ENCODE measurements around the gene DOHH.

DNA sequence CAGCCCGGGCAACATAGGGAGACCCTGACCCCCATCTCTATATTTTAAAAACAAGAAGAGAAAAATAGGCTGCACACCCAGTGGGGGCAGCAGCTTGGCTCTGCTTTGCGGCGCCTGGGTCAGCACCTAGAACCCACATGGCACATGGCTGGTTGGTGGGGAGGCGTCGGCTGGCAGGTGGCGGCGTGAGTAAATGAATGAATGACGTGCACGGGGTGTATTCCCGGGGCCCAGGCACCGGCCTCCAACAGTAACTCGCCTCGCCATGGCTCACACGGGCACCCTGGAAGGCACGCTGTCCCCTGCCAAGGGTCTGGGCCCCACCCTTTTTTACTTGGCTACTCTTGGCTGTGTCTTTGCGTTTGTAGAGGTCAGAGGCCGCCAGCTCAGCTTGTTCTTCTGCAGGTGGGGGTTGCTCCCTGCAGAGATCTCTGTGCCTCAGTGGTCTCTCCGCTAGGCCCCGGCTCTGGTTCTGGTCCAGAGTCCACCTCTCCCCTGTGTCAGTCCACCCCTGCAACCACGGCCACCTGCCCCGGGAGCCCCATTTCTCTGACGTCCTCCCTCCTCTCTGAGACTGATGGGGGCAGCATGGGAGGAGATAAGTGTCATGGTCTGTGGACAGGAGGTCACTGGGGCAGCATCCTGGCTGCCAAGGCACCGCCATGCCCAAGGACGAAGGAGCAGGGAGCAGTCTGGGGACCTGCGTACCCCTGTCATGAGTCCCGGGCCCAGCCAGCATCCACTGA is 11.2 kb upstream of the DOHH start:
- TF ChIP-seq, protein P1, sequence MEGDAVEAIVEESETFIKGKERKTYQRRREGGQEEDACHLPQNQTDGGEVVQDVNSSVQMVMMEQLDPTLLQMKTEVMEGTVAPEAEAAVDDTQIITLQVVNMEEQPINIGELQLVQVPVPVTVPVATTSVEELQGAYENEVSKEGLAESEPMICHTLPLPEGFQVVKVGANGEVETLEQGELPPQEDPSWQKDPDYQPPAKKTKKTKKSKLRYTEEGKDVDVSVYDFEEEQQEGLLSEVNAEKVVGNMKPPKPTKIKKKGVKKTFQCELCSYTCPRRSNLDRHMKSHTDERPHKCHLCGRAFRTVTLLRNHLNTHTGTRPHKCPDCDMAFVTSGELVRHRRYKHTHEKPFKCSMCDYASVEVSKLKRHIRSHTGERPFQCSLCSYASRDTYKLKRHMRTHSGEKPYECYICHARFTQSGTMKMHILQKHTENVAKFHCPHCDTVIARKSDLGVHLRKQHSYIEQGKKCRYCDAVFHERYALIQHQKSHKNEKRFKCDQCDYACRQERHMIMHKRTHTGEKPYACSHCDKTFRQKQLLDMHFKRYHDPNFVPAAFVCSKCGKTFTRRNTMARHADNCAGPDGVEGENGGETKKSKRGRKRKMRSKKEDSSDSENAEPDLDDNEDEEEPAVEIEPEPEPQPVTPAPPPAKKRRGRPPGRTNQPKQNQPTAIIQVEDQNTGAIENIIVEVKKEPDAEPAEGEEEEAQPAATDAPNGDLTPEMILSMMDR (conservative IDR thresholded peaks at IDR 0.05; ENCODE audit: low read depth in 2 of 2), result no peak
- TF ChIP-seq POLR2AphosphoS5 (IDR thresholded peaks at IDR 0.05; ENCODE audit: low read depth) (no peak), EZH2 (IDR thresholded peaks at IDR 0.05; ENCODE audit: low read depth, unreplicated experiment) (no peak), JUNB (IDR thresholded peaks at IDR 0.05; ENCODE audit: unreplicated experiment) (no peak), CREB1 (CRISPR knock-in tag; IDR thresholded peaks at IDR 0.05; ENCODE audit: low read depth) (no peak), ZNF331 (CRISPR knock-in tag; IDR thresholded peaks at IDR 0.05; ENCODE audit: low read depth) (no peak), EZH2phosphoT487 (IDR thresholded peaks at IDR 0.05; ENCODE audit: unreplicated experiment) (no peak)
- TF ChIP-seq, protein P2, sequence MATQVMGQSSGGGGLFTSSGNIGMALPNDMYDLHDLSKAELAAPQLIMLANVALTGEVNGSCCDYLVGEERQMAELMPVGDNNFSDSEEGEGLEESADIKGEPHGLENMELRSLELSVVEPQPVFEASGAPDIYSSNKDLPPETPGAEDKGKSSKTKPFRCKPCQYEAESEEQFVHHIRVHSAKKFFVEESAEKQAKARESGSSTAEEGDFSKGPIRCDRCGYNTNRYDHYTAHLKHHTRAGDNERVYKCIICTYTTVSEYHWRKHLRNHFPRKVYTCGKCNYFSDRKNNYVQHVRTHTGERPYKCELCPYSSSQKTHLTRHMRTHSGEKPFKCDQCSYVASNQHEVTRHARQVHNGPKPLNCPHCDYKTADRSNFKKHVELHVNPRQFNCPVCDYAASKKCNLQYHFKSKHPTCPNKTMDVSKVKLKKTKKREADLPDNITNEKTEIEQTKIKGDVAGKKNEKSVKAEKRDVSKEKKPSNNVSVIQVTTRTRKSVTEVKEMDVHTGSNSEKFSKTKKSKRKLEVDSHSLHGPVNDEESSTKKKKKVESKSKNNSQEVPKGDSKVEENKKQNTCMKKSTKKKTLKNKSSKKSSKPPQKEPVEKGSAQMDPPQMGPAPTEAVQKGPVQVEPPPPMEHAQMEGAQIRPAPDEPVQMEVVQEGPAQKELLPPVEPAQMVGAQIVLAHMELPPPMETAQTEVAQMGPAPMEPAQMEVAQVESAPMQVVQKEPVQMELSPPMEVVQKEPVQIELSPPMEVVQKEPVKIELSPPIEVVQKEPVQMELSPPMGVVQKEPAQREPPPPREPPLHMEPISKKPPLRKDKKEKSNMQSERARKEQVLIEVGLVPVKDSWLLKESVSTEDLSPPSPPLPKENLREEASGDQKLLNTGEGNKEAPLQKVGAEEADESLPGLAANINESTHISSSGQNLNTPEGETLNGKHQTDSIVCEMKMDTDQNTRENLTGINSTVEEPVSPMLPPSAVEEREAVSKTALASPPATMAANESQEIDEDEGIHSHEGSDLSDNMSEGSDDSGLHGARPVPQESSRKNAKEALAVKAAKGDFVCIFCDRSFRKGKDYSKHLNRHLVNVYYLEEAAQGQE (IDR thresholded peaks at IDR 0.05; ENCODE audit: unreplicated experiment), result no peak
- TF ChIP-seq, protein P3, sequence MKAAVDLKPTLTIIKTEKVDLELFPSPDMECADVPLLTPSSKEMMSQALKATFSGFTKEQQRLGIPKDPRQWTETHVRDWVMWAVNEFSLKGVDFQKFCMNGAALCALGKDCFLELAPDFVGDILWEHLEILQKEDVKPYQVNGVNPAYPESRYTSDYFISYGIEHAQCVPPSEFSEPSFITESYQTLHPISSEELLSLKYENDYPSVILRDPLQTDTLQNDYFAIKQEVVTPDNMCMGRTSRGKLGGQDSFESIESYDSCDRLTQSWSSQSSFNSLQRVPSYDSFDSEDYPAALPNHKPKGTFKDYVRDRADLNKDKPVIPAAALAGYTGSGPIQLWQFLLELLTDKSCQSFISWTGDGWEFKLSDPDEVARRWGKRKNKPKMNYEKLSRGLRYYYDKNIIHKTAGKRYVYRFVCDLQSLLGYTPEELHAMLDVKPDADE (IDR thresholded peaks at IDR 0.05), result no peak
- TF ChIP-seq, protein P4, sequence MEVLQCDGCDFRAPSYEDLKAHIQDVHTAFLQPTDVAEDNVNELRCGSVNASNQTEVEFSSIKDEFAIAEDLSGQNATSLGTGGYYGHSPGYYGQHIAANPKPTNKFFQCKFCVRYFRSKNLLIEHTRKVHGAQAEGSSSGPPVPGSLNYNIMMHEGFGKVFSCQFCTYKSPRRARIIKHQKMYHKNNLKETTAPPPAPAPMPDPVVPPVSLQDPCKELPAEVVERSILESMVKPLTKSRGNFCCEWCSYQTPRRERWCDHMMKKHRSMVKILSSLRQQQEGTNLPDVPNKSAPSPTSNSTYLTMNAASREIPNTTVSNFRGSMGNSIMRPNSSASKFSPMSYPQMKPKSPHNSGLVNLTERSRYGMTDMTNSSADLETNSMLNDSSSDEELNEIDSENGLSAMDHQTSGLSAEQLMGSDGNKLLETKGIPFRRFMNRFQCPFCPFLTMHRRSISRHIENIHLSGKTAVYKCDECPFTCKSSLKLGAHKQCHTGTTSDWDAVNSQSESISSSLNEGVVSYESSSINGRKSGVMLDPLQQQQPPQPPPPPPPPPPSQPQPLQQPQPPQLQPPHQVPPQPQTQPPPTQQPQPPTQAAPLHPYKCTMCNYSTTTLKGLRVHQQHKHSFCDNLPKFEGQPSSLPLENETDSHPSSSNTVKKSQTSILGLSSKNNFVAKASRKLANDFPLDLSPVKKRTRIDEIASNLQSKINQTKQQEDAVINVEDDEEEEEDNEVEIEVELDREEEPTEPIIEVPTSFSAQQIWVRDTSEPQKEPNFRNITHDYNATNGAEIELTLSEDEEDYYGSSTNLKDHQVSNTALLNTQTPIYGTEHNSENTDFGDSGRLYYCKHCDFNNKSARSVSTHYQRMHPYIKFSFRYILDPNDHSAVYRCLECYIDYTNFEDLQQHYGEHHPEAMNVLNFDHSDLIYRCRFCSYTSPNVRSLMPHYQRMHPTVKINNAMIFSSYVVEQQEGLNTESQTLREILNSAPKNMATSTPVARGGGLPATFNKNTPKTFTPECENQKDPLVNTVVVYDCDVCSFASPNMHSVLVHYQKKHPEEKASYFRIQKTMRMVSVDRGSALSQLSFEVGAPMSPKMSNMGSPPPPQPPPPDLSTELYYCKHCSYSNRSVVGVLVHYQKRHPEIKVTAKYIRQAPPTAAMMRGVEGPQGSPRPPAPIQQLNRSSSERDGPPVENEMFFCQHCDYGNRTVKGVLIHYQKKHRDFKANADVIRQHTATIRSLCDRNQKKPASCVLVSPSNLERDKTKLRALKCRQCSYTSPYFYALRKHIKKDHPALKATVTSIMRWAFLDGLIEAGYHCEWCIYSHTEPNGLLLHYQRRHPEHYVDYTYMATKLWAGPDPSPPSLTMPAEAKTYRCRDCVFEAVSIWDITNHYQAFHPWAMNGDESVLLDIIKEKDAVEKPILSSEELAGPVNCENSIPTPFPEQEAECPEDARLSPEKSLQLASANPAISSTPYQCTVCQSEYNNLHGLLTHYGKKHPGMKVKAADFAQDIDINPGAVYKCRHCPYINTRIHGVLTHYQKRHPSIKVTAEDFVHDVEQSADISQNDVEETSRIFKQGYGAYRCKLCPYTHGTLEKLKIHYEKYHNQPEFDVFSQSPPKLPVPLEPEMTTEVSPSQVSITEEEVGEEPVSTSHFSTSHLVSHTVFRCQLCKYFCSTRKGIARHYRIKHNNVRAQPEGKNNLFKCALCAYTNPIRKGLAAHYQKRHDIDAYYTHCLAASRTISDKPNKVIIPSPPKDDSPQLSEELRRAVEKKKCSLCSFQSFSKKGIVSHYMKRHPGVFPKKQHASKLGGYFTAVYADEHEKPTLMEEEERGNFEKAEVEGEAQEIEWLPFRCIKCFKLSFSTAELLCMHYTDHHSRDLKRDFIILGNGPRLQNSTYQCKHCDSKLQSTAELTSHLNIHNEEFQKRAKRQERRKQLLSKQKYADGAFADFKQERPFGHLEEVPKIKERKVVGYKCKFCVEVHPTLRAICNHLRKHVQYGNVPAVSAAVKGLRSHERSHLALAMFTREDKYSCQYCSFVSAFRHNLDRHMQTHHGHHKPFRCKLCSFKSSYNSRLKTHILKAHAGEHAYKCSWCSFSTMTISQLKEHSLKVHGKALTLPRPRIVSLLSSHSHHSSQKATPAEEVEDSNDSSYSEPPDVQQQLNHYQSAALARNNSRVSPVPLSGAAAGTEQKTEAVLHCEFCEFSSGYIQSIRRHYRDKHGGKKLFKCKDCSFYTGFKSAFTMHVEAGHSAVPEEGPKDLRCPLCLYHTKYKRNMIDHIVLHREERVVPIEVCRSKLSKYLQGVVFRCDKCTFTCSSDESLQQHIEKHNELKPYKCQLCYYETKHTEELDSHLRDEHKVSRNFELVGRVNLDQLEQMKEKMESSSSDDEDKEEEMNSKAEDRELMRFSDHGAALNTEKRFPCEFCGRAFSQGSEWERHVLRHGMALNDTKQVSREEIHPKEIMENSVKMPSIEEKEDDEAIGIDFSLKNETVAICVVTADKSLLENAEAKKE (CRISPR knock-in tag; IDR thresholded peaks at IDR 0.05), result no peak
